Measurements from ENCODE around the gene DNHD1. TPM values are rescaled to one million over a fixed set of nuclear protein-coding genes. Genes with fewer than 3 reads are reported as not detected.

The DNHD1 gene
- total and polyA plus RNA-seq, 9 of the 15 experiments (the other 6 are each of a cell fraction or from before 2014, with no cell fraction given) = 0.82 to 9.7 (median 3.8) TPM

- Histone ChIP-seq H3K4me3 (no peak overlapping the region), H3K9ac (ENCODE audit: insufficient read depth in 1 of 2, low read depth in 2 of 2, low read length in 2 of 2) (no peak overlapping the region), H3K27ac (ENCODE audit: extremely low read depth, low read depth, low read length) (no peak overlapping the region), H3K79me2 (ENCODE audit: control insufficient read depth, insufficient read depth, low read length) (peaks cover 10% of the 10 kb centered on the region), H3K9me3 (replicated peaks; ENCODE audit: control insufficient read depth, insufficient read depth, low read depth, low read length) (no peaks in the 10 kb centered on the region), H3K4me1 (replicated peaks in 1 of 2; ENCODE audit: control insufficient read depth in 2 of 2, insufficient read depth in 2 of 2, low read length in 2 of 2) (no peaks in the 10 kb centered on the region; a peak in 1 of 5 replicates), H3K9me1 (ENCODE audit: control insufficient read depth, insufficient read depth, low read length) (no peaks in the 10 kb centered on the region), H4K20me1 (replicated peaks; ENCODE audit: control insufficient read depth, insufficient read depth, low read length) (no peaks in the 10 kb centered on the region), H2AFZ (ENCODE audit: low read depth, low read length) (no peak overlapping the region), H3K27me3 (ENCODE audit: control insufficient read depth in 2 of 2, insufficient read depth in 2 of 2, low read length in 2 of 2) (no peaks in the 10 kb centered on the region), H3K4me2 (ENCODE audit: insufficient read depth, low read length) (no peak overlapping the region), H3K36me3 (ENCODE audit: control insufficient read depth, insufficient read depth, low read length) (peaks cover 78% of the 10 kb centered on the region)
- no peak for ATAC-seq
- in situ Hi-C loops (cut with MboI) = no loop called here
- BruUV-seq (replicated peaks) = no TSS peak
- no peak for FAIRE-seq
- POLR2A ChIA-PET = interaction anchor here (2.7 to 4.9 kb wide), 2 partner anchors 7 to 11 kb away, joined by 16 to 33 read pairs; partner anchors contain the start of gene DNHD1
- intact Hi-C loops (cut with micrococcal nuclease) = no loop called here
- TF ChIP-seq SIN3B (IDR thresholded peaks at IDR 0.05; ENCODE audit: low read depth) = no peak
- TF ChIP-seq TEAD1 (CRISPR knock-in tag; IDR thresholded peaks at IDR 0.05) = no peak
- no peak for TF ChIP-seq U2AF1 (optimal IDR thresholded peaks at IDR 0.05; ENCODE audit: low read depth, low read length)
- TF ChIP-seq, protein P1, sequence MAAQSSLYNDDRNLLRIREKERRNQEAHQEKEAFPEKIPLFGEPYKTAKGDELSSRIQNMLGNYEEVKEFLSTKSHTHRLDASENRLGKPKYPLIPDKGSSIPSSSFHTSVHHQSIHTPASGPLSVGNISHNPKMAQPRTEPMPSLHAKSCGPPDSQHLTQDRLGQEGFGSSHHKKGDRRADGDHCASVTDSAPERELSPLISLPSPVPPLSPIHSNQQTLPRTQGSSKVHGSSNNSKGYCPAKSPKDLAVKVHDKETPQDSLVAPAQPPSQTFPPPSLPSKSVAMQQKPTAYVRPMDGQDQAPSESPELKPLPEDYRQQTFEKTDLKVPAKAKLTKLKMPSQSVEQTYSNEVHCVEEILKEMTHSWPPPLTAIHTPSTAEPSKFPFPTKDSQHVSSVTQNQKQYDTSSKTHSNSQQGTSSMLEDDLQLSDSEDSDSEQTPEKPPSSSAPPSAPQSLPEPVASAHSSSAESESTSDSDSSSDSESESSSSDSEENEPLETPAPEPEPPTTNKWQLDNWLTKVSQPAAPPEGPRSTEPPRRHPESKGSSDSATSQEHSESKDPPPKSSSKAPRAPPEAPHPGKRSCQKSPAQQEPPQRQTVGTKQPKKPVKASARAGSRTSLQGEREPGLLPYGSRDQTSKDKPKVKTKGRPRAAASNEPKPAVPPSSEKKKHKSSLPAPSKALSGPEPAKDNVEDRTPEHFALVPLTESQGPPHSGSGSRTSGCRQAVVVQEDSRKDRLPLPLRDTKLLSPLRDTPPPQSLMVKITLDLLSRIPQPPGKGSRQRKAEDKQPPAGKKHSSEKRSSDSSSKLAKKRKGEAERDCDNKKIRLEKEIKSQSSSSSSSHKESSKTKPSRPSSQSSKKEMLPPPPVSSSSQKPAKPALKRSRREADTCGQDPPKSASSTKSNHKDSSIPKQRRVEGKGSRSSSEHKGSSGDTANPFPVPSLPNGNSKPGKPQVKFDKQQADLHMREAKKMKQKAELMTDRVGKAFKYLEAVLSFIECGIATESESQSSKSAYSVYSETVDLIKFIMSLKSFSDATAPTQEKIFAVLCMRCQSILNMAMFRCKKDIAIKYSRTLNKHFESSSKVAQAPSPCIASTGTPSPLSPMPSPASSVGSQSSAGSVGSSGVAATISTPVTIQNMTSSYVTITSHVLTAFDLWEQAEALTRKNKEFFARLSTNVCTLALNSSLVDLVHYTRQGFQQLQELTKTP (IDR thresholded peaks at IDR 0.05; ENCODE audit: low read depth in 1 of 2, partially characterized antibody in 2 of 2) = no peak
- TF ChIP-seq, protein P2, sequence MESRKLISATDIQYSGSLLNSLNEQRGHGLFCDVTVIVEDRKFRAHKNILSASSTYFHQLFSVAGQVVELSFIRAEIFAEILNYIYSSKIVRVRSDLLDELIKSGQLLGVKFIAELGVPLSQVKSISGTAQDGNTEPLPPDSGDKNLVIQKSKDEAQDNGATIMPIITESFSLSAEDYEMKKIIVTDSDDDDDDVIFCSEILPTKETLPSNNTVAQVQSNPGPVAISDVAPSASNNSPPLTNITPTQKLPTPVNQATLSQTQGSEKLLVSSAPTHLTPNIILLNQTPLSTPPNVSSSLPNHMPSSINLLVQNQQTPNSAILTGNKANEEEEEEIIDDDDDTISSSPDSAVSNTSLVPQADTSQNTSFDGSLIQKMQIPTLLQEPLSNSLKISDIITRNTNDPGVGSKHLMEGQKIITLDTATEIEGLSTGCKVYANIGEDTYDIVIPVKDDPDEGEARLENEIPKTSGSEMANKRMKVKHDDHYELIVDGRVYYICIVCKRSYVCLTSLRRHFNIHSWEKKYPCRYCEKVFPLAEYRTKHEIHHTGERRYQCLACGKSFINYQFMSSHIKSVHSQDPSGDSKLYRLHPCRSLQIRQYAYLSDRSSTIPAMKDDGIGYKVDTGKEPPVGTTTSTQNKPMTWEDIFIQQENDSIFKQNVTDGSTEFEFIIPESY (CRISPR knock-in tag; IDR thresholded peaks at IDR 0.05) = no peak
- no peak for TF ChIP-seq RFX1 (IDR thresholded peaks at IDR 0.05)
- TF ChIP-seq POLR2AphosphoS2 (IDR thresholded peaks at IDR 0.05; ENCODE audit: low read length) = no peak
- no peak for DNase-seq (ENCODE audit: extremely low read depth in 1 of 4, low spot score in 3 of 4)
- 61% methylated on average over 6 of the region's 6 CpGs for WGBS (ENCODE audit: insufficient coverage, low coverage, missing lambda C conversion rate)
- CTCF ChIA-PET (ENCODE audit: low intra/inter-chr PET ratio) = no interaction called here
These were observed 8.7 kb upstream of the DNHD1 start for GRCh38 chr11:6488342-6488741.
